Breast epithelium (tissue), 3 donors: Measurements from ENCODE around the gene JSRP1.

Experiments
- CTCF ChIP-seq, 3 donors: fragments of 450-650 bp; IDR thresholded peaks; one replicate each; pipeline ENCODE4 v1.5.1; 2016 to 2017; ENCODE audit warnings: antibody characterized with exemption in 3 of 3, mild to moderate bottlenecking in 3 of 3, moderate library complexity in 3 of 3
- POLR2A ChIP-seq: fragments of 450-650 bp; IDR thresholded peaks from one replicate; pipeline ENCODE4 v1.6.1; 2016; ENCODE audit warnings: antibody characterized with exemption, mild to moderate bottlenecking, moderate library complexity
- POLR2AphosphoS5 ChIP-seq, 3 donors: sonication (generic); formaldehyde crosslinking; IDR thresholded peaks; one replicate each; pipeline ENCODE4 v1.6.1; 2017; ENCODE audit warnings: antibody characterized with exemption in 3 of 3

GRCh38 chr19:2259336-2259735 is 3.1 kb upstream of the JSRP1 start:
- no peak for TF ChIP-seq CTCF (IDR thresholded peaks at IDR 0.05)
- no peak for TF ChIP-seq POLR2A
- no peak for TF ChIP-seq POLR2AphosphoS5 (IDR thresholded peaks at IDR 0.05)
